GM12878 (cell line): ENCODE results near the gene WBP1L. TPM values are rescaled to one million over a fixed set of nuclear protein-coding genes. Genes with fewer than 3 reads are reported as not detected.

Source experiments
- ATAC-seq: fragments of 200-7000 bp; cut with Tn5 transposase; 3 replicates; pipeline ENCODE4 v1.9.1; 2020; ENCODE audit warnings: mild to moderate bottlenecking, moderate library complexity
- BruUV-seq: library from RNA; stranded (reverse); fragments of 400-500 nt; replicated peaks from 2 replicates; lab custom pipeline; 2021; lab: Mats Ljungman, UMichigan
- CTCF ChIA-PET: fragments of 300-600 bp; sonication (Branson Sonifier 250); formaldehyde crosslinking; extraction: SDS; loops from one replicate; lab custom pipeline; 2021; ENCODE audit warnings: inconsistent platforms; lab: Yijun Ruan, JAX
- POLR2A ChIA-PET: fragments of 350-600 bp; formaldehyde crosslinking; extraction: SDS; loops from one replicate; lab custom pipeline; 2021; ENCODE audit warnings: inconsistent platforms; lab: Charles Lee
- RAD21 ChIA-PET: fragments of 300-600 bp; sonication (Branson Sonifier 250); formaldehyde crosslinking; loops from one replicate; lab custom pipeline; 2023; ENCODE audit warnings: antibody characterized with exemption; ENCODE audit not compliant: unreplicated experiment; lab: Charles Lee
- SMC1A ChIA-PET: fragments of 300-600 bp; sonication (Branson Sonifier 250); formaldehyde crosslinking; loops from one replicate; lab custom pipeline; 2023; ENCODE audit not compliant: unreplicated experiment, uncharacterized antibody; lab: Charles Lee
- DNase-seq: peaks from one replicate; pipeline ENCODE4 v3.0.0-alpha.2; 2011; ENCODE audit warnings: low read depth, low spot score
- FAIRE-seq: peaks from 3 replicates; lab custom pipeline; 2011; peaks lifted over from hg19 to GRCh38; lab: Jason Lieb, UNC
- H2AFZ ChIP-seq: 2 replicates; pipeline ENCODE4 v1.6.0; 2011; ENCODE audit warnings: low read depth, low read length, control low read depth; ENCODE audit not compliant: control insufficient read depth
- H3K27ac ChIP-seq: 2 replicates; pipeline ENCODE4 v1.5.1; 2011; ENCODE audit warnings: control low read depth; ENCODE audit not compliant: control insufficient read depth, insufficient read depth
- H3K27me3 ChIP-seq, 2 experiments: replicated peaks in 1 of 2; 2 replicates each; pipeline versions ENCODE4 v1.6.0 to v1.6.1; 2011; ENCODE audit warnings: low read length in 1 of 2; ENCODE audit not compliant: control insufficient read depth in 2 of 2, insufficient read depth in 2 of 2
- H3K36me3 ChIP-seq, 2 experiments: 2 replicates each; pipeline ENCODE4 v1.5.1; 2011; ENCODE audit warnings: low read length in 1 of 2; ENCODE audit not compliant: control insufficient read depth in 2 of 2, insufficient read depth in 2 of 2
- H3K4me1 ChIP-seq: 2 replicates; pipeline ENCODE4 v1.6.1; 2011; ENCODE audit warnings: mild to moderate bottlenecking, low read length, moderate library complexity, mixed read lengths; ENCODE audit not compliant: control insufficient read depth, insufficient read depth
- H3K4me2 ChIP-seq: 2 replicates; pipeline ENCODE4 v1.6.0; 2011; ENCODE audit warnings: control low read depth; ENCODE audit not compliant: control insufficient read depth, insufficient read depth
- H3K4me3 ChIP-seq: fragments of 200-600 bp; sonication (generic); 2 replicates; pipeline ENCODE4 v1.5.1; 2016
- H3K79me2 ChIP-seq: 2 replicates; pipeline ENCODE4 v1.6.0; 2011; ENCODE audit warnings: low read length; ENCODE audit not compliant: control insufficient read depth, insufficient read depth
- H3K9ac ChIP-seq: 2 replicates; pipeline ENCODE4 v1.8.0; 2011; ENCODE audit warnings: low read length, control low read depth, mixed read lengths; ENCODE audit not compliant: control insufficient read depth, insufficient read depth
- H3K9me3 ChIP-seq: replicated peaks from 3 replicates; pipeline ENCODE4 v1.5.1; 2011; ENCODE audit warnings: mild to moderate bottlenecking, low read length; ENCODE audit not compliant: control insufficient read depth, insufficient read depth
- H4K20me1 ChIP-seq: 2 replicates; pipeline ENCODE4 v1.6.0; 2011; ENCODE audit not compliant: control insufficient read depth, insufficient read depth
- CHD1 ChIP-seq: IDR thresholded peaks from 2 replicates; pipeline ENCODE4 v1.6.1; 2012; ENCODE audit warnings: low read depth, low read length, improper control_type of control experiment
- MXI1 ChIP-seq: fragments of 150-350 bp; IDR thresholded peaks from 2 replicates; pipeline ENCODE4 v1.6.1; 2011; ENCODE audit warnings: low read depth, mild to moderate bottlenecking, inconsistent platforms, low read length, improper control_type of control experiment
- NFYB ChIP-seq: IDR thresholded peaks from 2 replicates; pipeline ENCODE4 v1.6.1; 2011; ENCODE audit warnings: low read depth, mild to moderate bottlenecking, low read length, improper control_type of control experiment, moderate library complexity; ENCODE audit not compliant: insufficient read depth
- RUNX3 ChIP-seq: IDR thresholded peaks from 2 replicates; pipeline ENCODE4 v1.6.1; 2012; ENCODE audit warnings: low read length, inconsistent platforms
- WGBS: methylation state at CpG from one replicate; pipeline ENCODE4 v1.1.6; 2016; ENCODE audit warnings: low lambda C conversion rate; ENCODE audit not compliant: insufficient replicate concordance, insufficient coverage; ENCODE audit errors: missing lambda C conversion rate; 5-methylcytosine and 5-hydroxymethylcytosine counted together
- in situ Hi-C: fragments of 300-500 bp; cut with MboI; formaldehyde crosslinking; loops from 9 replicates; pipeline ENCODE4 v1.14.3; 2018; ENCODE audit warnings: mixed read lengths
- intact Hi-C: fragments of 100-400 bp; cut with micrococcal nuclease; formaldehyde crosslinking; loops from one replicate; pipeline ENCODE4 v1.14.2; 2022; ENCODE audit not compliant: unreplicated experiment
- polyA plus RNA-seq, 11 experiments: library from polyadenylated mRNA; depleted of rRNA in 4 of 11; unstranded in 6 of 11; stranded (reverse) in 5 of 11; fragments of >200 nt; fragmentation: Nextera tagmentation in 4 of 11; fragmentation: Illumina TruSeq in 1 of 11; extraction: Ambion mirVana in 4 of 11; extraction: Trizol in 1 of 11; gene quantifications; 1 replicate in 1 of 11; 2 replicates in 10 of 11; pipeline versions ENCODE4 v1.2.1 to v1.2.3, GENCODE V29; 2011 to 2016; ENCODE audit warnings: inconsistent platforms in 2 of 11, missing spikeins in 2 of 11, low read depth in 1 of 11
- total RNA-seq, 4 experiments: library from RNA; depleted of rRNA in 3 of 4; stranded (reverse); fragments of >200 nt in 3 of 4; fragmentation: Illumina TruSeq in 1 of 4; extraction: Trizol in 1 of 4; gene quantifications; 2 replicates each; pipeline versions ENCODE4 v1.2.1 to v1.2.3, GENCODE V29; 2013 to 2021
- TF ChIP-seq, protein P1 (sequence below): fragments of 450-650 bp; IDR thresholded peaks from 2 replicates; pipeline ENCODE4 v1.6.1; 2017; ENCODE audit warnings: low read depth, mild to moderate bottlenecking, moderate library complexity

Gene WBP1L
- total and polyA plus RNA-seq, 10 of the 15 experiments (the other 5 are each of a cell fraction or from before 2014, with no cell fraction given), result 3.7 to 18.8 (median 12.3) TPM

GRCh38 chr10:102814873-102815661 lies 71.3 kb downstream of the WBP1L start:
- RAD21 ChIA-PET, result no interaction called here
- WGBS, result 91% methylated on average over 23 of the region's 23 CpGs
- CTCF ChIA-PET, result no interaction called here
- in situ Hi-C loops, result no loop called here
- Histone ChIP-seq H3K36me3 (peaks cover 14 to 21% of the 10 kb centered on the region in 2 experiments), H3K4me3 (no peak overlapping the region), H2AFZ (no peak overlapping the region), H3K27me3 (no peaks in the 10 kb centered on the region), H4K20me1 (no peaks in the 10 kb centered on the region), H3K27ac (no peak overlapping the region), H3K4me1 (peaks cover 3% of the 10 kb centered on the region), H3K9me3 (no peaks in the 10 kb centered on the region), H3K79me2 (no peaks in the 10 kb centered on the region), H3K4me2 (no peak overlapping the region), H3K9ac (no peak overlapping the region)
- TF ChIP-seq, protein P1, sequence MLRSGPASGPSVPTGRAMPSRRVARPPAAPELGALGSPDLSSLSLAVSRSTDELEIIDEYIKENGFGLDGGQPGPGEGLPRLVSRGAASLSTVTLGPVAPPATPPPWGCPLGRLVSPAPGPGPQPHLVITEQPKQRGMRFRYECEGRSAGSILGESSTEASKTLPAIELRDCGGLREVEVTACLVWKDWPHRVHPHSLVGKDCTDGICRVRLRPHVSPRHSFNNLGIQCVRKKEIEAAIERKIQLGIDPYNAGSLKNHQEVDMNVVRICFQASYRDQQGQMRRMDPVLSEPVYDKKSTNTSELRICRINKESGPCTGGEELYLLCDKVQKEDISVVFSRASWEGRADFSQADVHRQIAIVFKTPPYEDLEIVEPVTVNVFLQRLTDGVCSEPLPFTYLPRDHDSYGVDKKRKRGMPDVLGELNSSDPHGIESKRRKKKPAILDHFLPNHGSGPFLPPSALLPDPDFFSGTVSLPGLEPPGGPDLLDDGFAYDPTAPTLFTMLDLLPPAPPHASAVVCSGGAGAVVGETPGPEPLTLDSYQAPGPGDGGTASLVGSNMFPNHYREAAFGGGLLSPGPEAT, result no peak
- TF ChIP-seq NFYB (no peak), CHD1 (no peak), RUNX3 (no peak), MXI1 (no peak)
- DNase-seq (no peak), FAIRE-seq (no peak), ATAC-seq (no peak)
- POLR2A ChIA-PET, result no interaction called here
- SMC1A ChIA-PET, result no interaction called here
- intact Hi-C loops, result no loop called here
- BruUV-seq, result no TSS peak
